Measurements from ENCODE around the gene LRRC55. TPM values are rescaled to one million over a fixed set of nuclear protein-coding genes. Genes with fewer than 3 reads are reported as not detected.

The LRRC55 gene
- polyA plus RNA-seq, 1 donor (not counting 4 experiments of a cell fraction or from before 2014, with no cell fraction given) = not detected

DNA sequence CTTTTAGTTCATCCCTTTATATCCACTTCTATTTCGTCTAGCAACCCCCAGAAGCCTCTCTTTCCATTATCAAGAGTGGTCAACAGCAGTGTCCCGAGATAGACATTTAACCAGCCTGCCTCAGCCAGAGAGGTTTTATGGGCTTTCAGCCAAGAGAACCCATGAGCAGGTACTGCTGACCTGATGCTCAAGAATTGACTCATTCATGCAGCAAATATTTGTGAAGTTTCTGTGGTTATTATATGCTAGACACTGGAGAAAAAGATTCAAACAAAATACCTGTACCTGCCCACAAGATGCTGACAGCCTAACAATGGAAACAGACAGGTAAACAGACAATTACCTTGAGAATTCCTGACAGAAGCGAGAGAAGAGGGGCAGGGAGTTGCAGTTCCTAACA lies 9.7 kb upstream of the LRRC55 start:
- Histone ChIP-seq H3K4me1 (ENCODE audit: control insufficient read depth, extremely low read depth, insufficient read depth, low read length) (no peaks in the 10 kb centered on the region), H3K9me3 (ENCODE audit: control insufficient read depth, low read depth, low read length) (no peaks in the 10 kb centered on the region), H4K20me1 (ENCODE audit: control insufficient read depth, extremely low read depth, insufficient read depth, low read length) (no peaks in the 10 kb centered on the region), H3K27me3 (ENCODE audit: control insufficient read depth, extremely low read depth, insufficient read depth, low read length) (no peaks in the 10 kb centered on the region), H3K79me2 (ENCODE audit: control insufficient read depth, insufficient read depth, low read length) (no peaks in the 10 kb centered on the region), H3K4me3 (ENCODE audit: control insufficient read depth in 2 of 3, extremely low read depth in 1 of 3, insufficient read depth in 2 of 3, low read depth in 1 of 3, low read length in 3 of 3) (no peak overlapping the region), H3K9ac (ENCODE audit: control insufficient read depth, extremely low read depth, insufficient read depth, low read length) (no peak overlapping the region), H3K36me3 (ENCODE audit: control insufficient read depth in 2 of 2, extremely low read depth in 1 of 2, insufficient read depth in 2 of 2, low read length in 2 of 2) (no peaks in the 10 kb centered on the region), H3K4me2 (ENCODE audit: control insufficient read depth, extremely low read depth, insufficient read depth, low read depth, low read length) (no peak overlapping the region), H2AFZ (ENCODE audit: control insufficient read depth, low read length) (no peak overlapping the region), H3K9me1 (ENCODE audit: control insufficient read depth, extremely low read depth, insufficient read depth, low read length) (no peaks in the 10 kb centered on the region), H3K27ac (ENCODE audit: control insufficient read depth, insufficient read depth, low read length) (no peak overlapping the region)
- TF ChIP-seq, protein P1, sequence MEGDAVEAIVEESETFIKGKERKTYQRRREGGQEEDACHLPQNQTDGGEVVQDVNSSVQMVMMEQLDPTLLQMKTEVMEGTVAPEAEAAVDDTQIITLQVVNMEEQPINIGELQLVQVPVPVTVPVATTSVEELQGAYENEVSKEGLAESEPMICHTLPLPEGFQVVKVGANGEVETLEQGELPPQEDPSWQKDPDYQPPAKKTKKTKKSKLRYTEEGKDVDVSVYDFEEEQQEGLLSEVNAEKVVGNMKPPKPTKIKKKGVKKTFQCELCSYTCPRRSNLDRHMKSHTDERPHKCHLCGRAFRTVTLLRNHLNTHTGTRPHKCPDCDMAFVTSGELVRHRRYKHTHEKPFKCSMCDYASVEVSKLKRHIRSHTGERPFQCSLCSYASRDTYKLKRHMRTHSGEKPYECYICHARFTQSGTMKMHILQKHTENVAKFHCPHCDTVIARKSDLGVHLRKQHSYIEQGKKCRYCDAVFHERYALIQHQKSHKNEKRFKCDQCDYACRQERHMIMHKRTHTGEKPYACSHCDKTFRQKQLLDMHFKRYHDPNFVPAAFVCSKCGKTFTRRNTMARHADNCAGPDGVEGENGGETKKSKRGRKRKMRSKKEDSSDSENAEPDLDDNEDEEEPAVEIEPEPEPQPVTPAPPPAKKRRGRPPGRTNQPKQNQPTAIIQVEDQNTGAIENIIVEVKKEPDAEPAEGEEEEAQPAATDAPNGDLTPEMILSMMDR (optimal IDR thresholded peaks at IDR 0.05 in 1 of 3, IDR thresholded peaks at IDR 0.05 in 1 of 3, conservative IDR thresholded peaks at IDR 0.05 in 1 of 3; ENCODE audit: extremely low read depth in 1 of 3, insufficient read depth in 2 of 3, low read length in 3 of 3) = no peak
- no peak for TF ChIP-seq EZH2 (IDR thresholded peaks at IDR 0.05; ENCODE audit: low read length)
- dilution Hi-C loops (cut with MboI; ENCODE audit: extremely low pct_ligation_motif_present, low sequenced_read_pairs) = no loop called here
- FAIRE-seq (no peak), DNase-seq (ENCODE audit: low read depth, low spot score) (no peak)

DNA sequence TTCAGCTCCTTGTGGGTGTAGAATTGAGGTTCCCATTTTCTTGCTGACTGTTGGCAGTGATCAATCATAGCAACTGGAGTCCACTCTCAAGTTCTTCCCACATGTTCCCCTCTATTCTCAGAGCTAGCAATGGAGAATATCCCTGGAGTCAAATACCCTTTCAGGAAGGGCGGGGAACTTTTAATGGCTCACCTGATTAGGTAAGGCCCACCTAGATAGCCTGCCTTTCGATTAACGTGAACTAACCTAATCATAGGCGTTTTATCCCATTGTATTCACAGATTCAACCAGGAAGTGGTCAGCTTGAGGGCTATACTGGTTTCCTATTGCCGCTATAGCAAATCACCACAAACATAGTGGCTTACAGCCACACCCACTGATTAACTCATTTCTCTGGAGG lies 7.1 kb upstream of the LRRC55 start:
- Histone ChIP-seq H2AFZ (ENCODE audit: control insufficient read depth, low read length) (no peak overlapping the region), H3K9ac (ENCODE audit: control insufficient read depth, extremely low read depth, insufficient read depth, low read length) (no peak overlapping the region), H3K27me3 (ENCODE audit: control insufficient read depth, extremely low read depth, insufficient read depth, low read length) (peaks cover 9% of the 10 kb centered on the region), H4K20me1 (ENCODE audit: control insufficient read depth, extremely low read depth, insufficient read depth, low read length) (no peaks in the 10 kb centered on the region), H3K9me1 (ENCODE audit: control insufficient read depth, extremely low read depth, insufficient read depth, low read length) (no peaks in the 10 kb centered on the region), H3K4me1 (ENCODE audit: control insufficient read depth, extremely low read depth, insufficient read depth, low read length) (no peaks in the 10 kb centered on the region), H3K4me3 (ENCODE audit: control insufficient read depth in 2 of 3, extremely low read depth in 1 of 3, insufficient read depth in 2 of 3, low read depth in 1 of 3, low read length in 3 of 3) (no peak overlapping the region), H3K36me3 (ENCODE audit: control insufficient read depth in 2 of 2, extremely low read depth in 1 of 2, insufficient read depth in 2 of 2, low read length in 2 of 2) (no peaks in the 10 kb centered on the region), H3K4me2 (ENCODE audit: control insufficient read depth, extremely low read depth, insufficient read depth, low read depth, low read length) (no peak overlapping the region), H3K9me3 (ENCODE audit: control insufficient read depth, low read depth, low read length) (no peaks in the 10 kb centered on the region), H3K27ac (ENCODE audit: control insufficient read depth, insufficient read depth, low read length) (no peak overlapping the region), H3K79me2 (ENCODE audit: control insufficient read depth, insufficient read depth, low read length) (no peaks in the 10 kb centered on the region)
- DNase-seq (ENCODE audit: low read depth, low spot score) (no peak), FAIRE-seq (no peak)
- dilution Hi-C loops (cut with MboI; ENCODE audit: extremely low pct_ligation_motif_present, low sequenced_read_pairs) = no loop called here
- TF ChIP-seq, protein P1 (optimal IDR thresholded peaks at IDR 0.05 in 1 of 3, IDR thresholded peaks at IDR 0.05 in 1 of 3, conservative IDR thresholded peaks at IDR 0.05 in 1 of 3; ENCODE audit: extremely low read depth in 1 of 3, insufficient read depth in 2 of 3, low read length in 3 of 3) = no peak
- no peak for TF ChIP-seq EZH2 (IDR thresholded peaks at IDR 0.05; ENCODE audit: low read length)

Data from keratinocyte (primary cell).